Heart left ventricle (tissue), 16 donors: ENCODE measurements around the gene FLACC1. TPM values are rescaled to one million over a fixed set of nuclear protein-coding genes. Genes with fewer than 3 reads are reported as not detected.

Experiments used
- ATAC-seq, 4 donors: fragments of 200-7000 bp; cut with Tn5 transposase; one replicate each; pipeline ENCODE4 v1.9.1; 2020 to 2022; ENCODE audit warnings: moderate library complexity in 4 of 4, mild to moderate bottlenecking in 3 of 4, moderate number of reproducible peaks in 1 of 4
- DNase-seq, 5 donors: peaks; one replicate each; pipeline ENCODE4 v3.0.0-alpha.2; 2020
- H3K27ac ChIP-seq, 12 donors: fragments of 200-600 bp; sonication (generic) in 4 of 12; one replicate each; pipeline versions ENCODE4 v1.5.0 to v1.8.0; 2016 to 2022; ENCODE audit warnings: mild to moderate bottlenecking in 2 of 12
- H3K27me3 ChIP-seq, 9 donors: fragments of 200-600 bp; sonication (generic) in 2 of 9; one replicate each; pipeline versions ENCODE4 v1.5.1 to v1.8.0; 2016 to 2022; ENCODE audit warnings: mild to moderate bottlenecking in 3 of 9
- H3K36me3 ChIP-seq, 9 donors: fragments of 200-600 bp; sonication (generic) in 2 of 9; one replicate each; pipeline versions ENCODE4 v1.5.0 to v1.8.0; 2018 to 2022; ENCODE audit warnings: mild to moderate bottlenecking in 2 of 9
- H3K4me1 ChIP-seq, 12 donors: fragments of 200-600 bp; sonication (generic) in 4 of 12; one replicate each; pipeline versions ENCODE4 v1.5.0 to v1.8.0; 2016 to 2022; ENCODE audit warnings: mild to moderate bottlenecking in 3 of 12
- H3K4me3 ChIP-seq, 12 donors: fragments of 200-600 bp; sonication (generic) in 4 of 12; one replicate each; pipeline versions ENCODE4 v1.5.0 to v1.8.0; 2017 to 2022; ENCODE audit warnings: mild to moderate bottlenecking in 9 of 12, moderate library complexity in 4 of 12
- H3K9me3 ChIP-seq, 12 donors: fragments of 200-600 bp; sonication (generic) in 4 of 12; one replicate each; pipeline versions ENCODE4 v1.5.0 to v1.8.0; 2016 to 2022; ENCODE audit warnings: mild to moderate bottlenecking in 1 of 12
- CTCF ChIP-seq, 12 donors: fragments of 200-600 bp; sonication (generic) in 4 of 12; IDR thresholded peaks; one replicate each; pipeline versions ENCODE4 v1.5.0 to v1.8.0; 2018 to 2022; ENCODE audit warnings: antibody characterized with exemption in 12 of 12, mild to moderate bottlenecking in 5 of 12
- POLR2A ChIP-seq, 2 donors: fragments of 450-650 bp; IDR thresholded peaks; one replicate each; pipeline ENCODE4 v1.6.1; 2017; ENCODE audit warnings: antibody characterized with exemption in 2 of 2, mild to moderate bottlenecking in 2 of 2, moderate library complexity in 2 of 2
- WGBS, 4 donors: extraction: QIAGEN DNeasy Blood & Tissue Kit in 2 of 4; methylation state at CpG; one replicate each; pipeline versions ENCODE4 v1.1.5 to v1.1.7; 2013 to 2018; 5-methylcytosine and 5-hydroxymethylcytosine counted together
- intact Hi-C, 10 donors: fragments of 100-400 bp; cut with DNase I; formaldehyde crosslinking; loops; one replicate each; pipeline versions ENCODE4 v1.11.1 to v1.14.2; 2022
- polyA plus RNA-seq, 2 donors: library from polyadenylated mRNA; stranded (reverse); fragments of 200-250 nt; gene quantifications; one replicate each; pipeline ENCODE4 v1.2.3, GENCODE V29; 2013
- total RNA-seq, 9 donors: library from RNA; depleted of rRNA in 2 of 9; stranded (reverse); fragments of >200 nt in 2 of 9; fragmentation: NEBNext Ultra II Directional in 3 of 9; extraction: Animal tissue kit (Norgen Biotek cat#: 25700) in 3 of 9; gene quantifications; one replicate each; pipeline versions ENCODE4 v1.1.0 to v1.2.4, GENCODE V29; 2016 to 2023
- donor health status: ischemic (EF 13 %, LVEDD 7.1; RV severe dilation, severe dysfunction).
- donor health status: healthy with polysubstance abuse.
- donor health status: DM: no; HTN: yes; CAD: no.
- donor health status: DM: no; HTN: no; CAD: no.
- donor health status: ischemic (EF 25% LVEDD 6.9; RV normal size, moderate dysfunction).
- donor health status: ischemic (EF 25% LVEDD 5.7; RV mildly dilated, moderate dysfunction).
- donor health status: healthy.
- donor health status: DM: yes; HTN: yes; CAD: no.
- donor health status: ischemic (EF 35%, LVEDD 5.7; RV mildly dilated, moderate dysfunction).
- donor health status: nonischemic (EF 11% LVEDD 7.7; RV severe dilation, severe dysfunction).
- donor health status: DM: yes; HTN: yes; CAD: no.
- donor health status: PGD.
- donor health status: ischemic (EF 29% LVEDD 5.4; RV normal size, mild dysfunction).
- donor health status: nonischemic (EF 23%, LVEDD 6.1; RV moderate dilation, normal function).

Gene FLACC1
- total and polyA plus RNA-seq, 11 donors = 1.1 to 8.1 (median 7.0) TPM

GRCh38 chr2:201349601-201350000 is 7.5 kb downstream of the FLACC1 start:
- DNase-seq (no peak), ATAC-seq (no peak)
- WGBS, 4 donors = 68 to 85% (median 70%) methylated on average over 4 of the region's 4 CpGs
- no peaks in the 10 kb centered on the region for H3K9me3 ChIP-seq
- H3K27ac ChIP-seq = no peak overlapping the region
- H3K4me1 ChIP-seq = peaks cover 0 to 15% (median 0%) of the 10 kb centered on the region in 12 donors
- peaks cover 0 to 55% (median 22%) of the 10 kb centered on the region in 9 donors for H3K36me3 ChIP-seq
- TF ChIP-seq POLR2A (IDR thresholded peaks at IDR 0.05) (no peak), CTCF (IDR thresholded peaks at IDR 0.05) (no peak)
- intact Hi-C loops = no loop called here
- no peaks in the 10 kb centered on the region for H3K27me3 ChIP-seq
- H3K4me3 ChIP-seq = no peak overlapping the region

GRCh38 chr2:201348758-201349157 is 8.4 kb downstream of the FLACC1 start:
- peaks cover 0 to 15% (median 0%) of the 10 kb centered on the region in 12 donors for H3K4me1 ChIP-seq
- 84 to 95% (median 91%) methylated on average over 1 of the region's 1 CpG for WGBS, 4 donors
- H3K36me3 ChIP-seq = peaks cover 0 to 62% (median 26%) of the 10 kb centered on the region in 9 donors
- no peak for DNase-seq
- TF ChIP-seq POLR2A (IDR thresholded peaks at IDR 0.05) (no peak), CTCF (IDR thresholded peaks at IDR 0.05) (no peak)
- H3K27me3 ChIP-seq = no peaks in the 10 kb centered on the region
- intact Hi-C loops = no loop called here
- ATAC-seq = no peak
- H3K27ac ChIP-seq = no peak overlapping the region
- no peak overlapping the region for H3K4me3 ChIP-seq
- H3K9me3 ChIP-seq = no peaks in the 10 kb centered on the region

- H3K9me3 ChIP-seq = no peaks in the 10 kb centered on the region
- H3K27ac ChIP-seq = no peak overlapping the region
- DNase-seq (no peak), ATAC-seq (no peak)
- TF ChIP-seq POLR2A (IDR thresholded peaks at IDR 0.05) (no peak), CTCF (IDR thresholded peaks at IDR 0.05) (no peak)
- WGBS, 4 donors = 79 to 87% (median 83%) methylated on average over 4 of the region's 4 CpGs
- H3K4me1 ChIP-seq = peaks cover 0 to 15% (median 0%) of the 10 kb centered on the region in 12 donors
- no peak overlapping the region for H3K4me3 ChIP-seq
- intact Hi-C loops = no loop called here
- peaks cover 0 to 76% (median 37%) of the 10 kb centered on the region in 9 donors for H3K36me3 ChIP-seq
- no peaks in the 10 kb centered on the region for H3K27me3 ChIP-seq
These were observed 10.0 kb downstream of the FLACC1 start for GRCh38 chr2:201347138-201347537.

GRCh38 chr2:201345625-201346213 is 11.4 kb downstream of the FLACC1 start:
- intact Hi-C loops = no loop called here
- DNase-seq (no peak), ATAC-seq (peak in 3 of 4 donors; percentile 47 to 54 (median 54))
- Histone ChIP-seq H3K9me3 (peaks cover 0 to 5% (median 0%) of the 10 kb centered on the region in 12 donors), H3K27me3 (no peaks in the 10 kb centered on the region), H3K27ac (peak overlapping the region in 1 of 12 donors; percentile 26), H3K36me3 (peaks cover 0 to 78% (median 31%) of the 10 kb centered on the region in 9 donors), H3K4me1 (peaks cover 0 to 15% (median 0%) of the 10 kb centered on the region in 12 donors), H3K4me3 (no peak overlapping the region)
- TF ChIP-seq POLR2A (IDR thresholded peaks at IDR 0.05) (no peak), CTCF (IDR thresholded peaks at IDR 0.05) (no peak)
- 60 to 77% (median 67%) methylated on average over 7 of the region's 7 CpGs for WGBS, 4 donors
